Measurements from ENCODE around the gene HS2ST1. TPM values are rescaled to one million over a fixed set of nuclear protein-coding genes. Genes with fewer than 3 reads are reported as not detected.

The HS2ST1 gene
- total RNA-seq, 1 donor from 2014 or later = 19.0 TPM

DNA sequence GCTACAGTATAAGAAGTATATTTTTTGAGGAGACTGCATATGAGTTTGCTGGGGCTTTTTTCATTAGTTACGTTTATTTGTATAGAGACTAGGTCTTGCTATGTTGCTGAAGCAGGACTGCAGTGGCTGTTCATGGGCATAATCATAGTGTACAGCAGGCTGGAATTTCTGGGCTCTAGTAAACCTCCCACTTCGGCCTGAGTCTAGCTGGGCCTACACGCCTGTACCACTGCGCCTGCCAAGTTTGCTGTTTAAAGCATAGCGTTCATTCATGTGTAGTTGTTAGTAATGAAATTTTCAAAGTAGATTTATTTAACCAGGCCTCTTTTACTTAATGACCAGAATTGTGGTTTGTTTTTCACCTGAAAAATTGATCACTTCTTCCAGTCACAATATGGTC lies 33.8 kb downstream of the HS2ST1 start:
- TF ChIP-seq, protein P1, sequence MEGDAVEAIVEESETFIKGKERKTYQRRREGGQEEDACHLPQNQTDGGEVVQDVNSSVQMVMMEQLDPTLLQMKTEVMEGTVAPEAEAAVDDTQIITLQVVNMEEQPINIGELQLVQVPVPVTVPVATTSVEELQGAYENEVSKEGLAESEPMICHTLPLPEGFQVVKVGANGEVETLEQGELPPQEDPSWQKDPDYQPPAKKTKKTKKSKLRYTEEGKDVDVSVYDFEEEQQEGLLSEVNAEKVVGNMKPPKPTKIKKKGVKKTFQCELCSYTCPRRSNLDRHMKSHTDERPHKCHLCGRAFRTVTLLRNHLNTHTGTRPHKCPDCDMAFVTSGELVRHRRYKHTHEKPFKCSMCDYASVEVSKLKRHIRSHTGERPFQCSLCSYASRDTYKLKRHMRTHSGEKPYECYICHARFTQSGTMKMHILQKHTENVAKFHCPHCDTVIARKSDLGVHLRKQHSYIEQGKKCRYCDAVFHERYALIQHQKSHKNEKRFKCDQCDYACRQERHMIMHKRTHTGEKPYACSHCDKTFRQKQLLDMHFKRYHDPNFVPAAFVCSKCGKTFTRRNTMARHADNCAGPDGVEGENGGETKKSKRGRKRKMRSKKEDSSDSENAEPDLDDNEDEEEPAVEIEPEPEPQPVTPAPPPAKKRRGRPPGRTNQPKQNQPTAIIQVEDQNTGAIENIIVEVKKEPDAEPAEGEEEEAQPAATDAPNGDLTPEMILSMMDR (IDR thresholded peaks at IDR 0.05) = no peak
- Histone ChIP-seq H3K9me3 (no peaks in the 10 kb centered on the region), H3K27me3 (ENCODE audit: low read depth) (no peaks in the 10 kb centered on the region), H3K4me3 (no peak overlapping the region), H3K27ac (no peak overlapping the region), H3K36me3 (no peaks in the 10 kb centered on the region), H3K4me1 (peaks cover 8% of the 10 kb centered on the region)
- no peak for DNase-seq
- peak; percentile 27 to 58 for ATAC-seq
- intact Hi-C loops (cut with DNase I) = no loop called here

DNA sequence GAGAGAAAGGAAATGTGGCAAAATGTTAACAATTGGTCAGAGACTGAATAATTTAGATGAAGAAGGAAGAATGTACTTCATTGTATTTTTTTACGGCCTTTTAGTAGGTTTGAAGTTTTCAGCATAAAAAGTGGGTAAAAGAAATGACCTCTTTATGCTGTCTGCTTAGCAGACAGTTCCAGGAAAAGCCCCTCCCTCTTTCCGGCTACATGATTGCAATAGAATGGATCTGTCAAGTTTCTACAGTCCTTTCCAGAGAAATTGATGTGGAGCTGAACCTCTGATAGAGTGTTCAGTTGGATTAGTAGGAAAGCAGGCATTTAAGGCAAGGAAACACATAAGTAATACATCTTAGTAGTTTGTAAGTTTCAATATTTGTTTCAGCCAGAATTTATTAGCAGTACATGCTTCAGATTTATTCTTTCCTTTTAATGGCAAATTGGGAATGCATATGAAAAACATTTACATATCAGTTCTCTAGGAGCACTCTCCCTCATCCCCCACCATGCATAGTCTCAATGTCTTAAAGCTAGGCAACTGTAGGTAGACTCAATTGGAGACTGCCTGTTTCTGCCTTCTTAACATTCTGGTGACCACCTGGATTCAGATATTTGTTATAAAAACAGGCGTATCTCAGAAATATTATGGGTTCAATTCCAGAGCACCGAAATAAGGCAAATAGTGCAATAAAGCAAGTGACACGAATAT lies 36.4 kb downstream of the HS2ST1 start:
- intact Hi-C loops (cut with DNase I) = no loop called here
- Histone ChIP-seq H3K27me3 (ENCODE audit: low read depth) (no peaks in the 10 kb centered on the region), H3K4me1 (peaks cover 13% of the 10 kb centered on the region), H3K27ac (no peak overlapping the region), H3K36me3 (no peaks in the 10 kb centered on the region), H3K4me3 (no peak overlapping the region), H3K9me3 (no peaks in the 10 kb centered on the region)
- no peak for DNase-seq
- TF ChIP-seq, protein P1 (IDR thresholded peaks at IDR 0.05) = no peak
- ATAC-seq = no peak

DNA sequence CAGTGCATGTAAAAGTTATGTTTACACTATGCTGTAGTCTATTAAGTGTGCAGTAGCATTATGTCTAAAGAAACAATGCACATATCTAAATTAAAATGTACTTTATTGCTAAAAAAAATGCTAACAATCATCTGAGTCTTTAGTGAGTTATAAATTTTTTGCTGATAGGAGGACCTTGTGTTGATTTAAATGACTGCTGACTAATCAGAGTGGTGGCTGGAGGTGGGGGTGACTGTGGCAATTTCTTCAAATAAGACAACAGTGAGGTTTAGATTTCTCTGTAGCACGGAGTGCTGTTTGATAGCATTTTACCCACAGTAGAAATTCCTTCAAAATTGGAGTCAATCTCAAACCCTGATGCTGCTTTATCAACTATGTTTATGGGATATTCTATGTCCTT lies 37.0 kb downstream of the HS2ST1 start:
- H3K4me3 ChIP-seq = no peak overlapping the region
- H3K4me1 ChIP-seq = peaks cover 13% of the 10 kb centered on the region
- ATAC-seq (no peak), DNase-seq (no peak)
- intact Hi-C loops (cut with DNase I) = no loop called here
- H3K27ac ChIP-seq = no peak overlapping the region
- H3K9me3 ChIP-seq = no peaks in the 10 kb centered on the region
- H3K36me3 ChIP-seq = no peaks in the 10 kb centered on the region
- TF ChIP-seq, protein P1 (IDR thresholded peaks at IDR 0.05) = no peak
- no peaks in the 10 kb centered on the region for H3K27me3 ChIP-seq (ENCODE audit: low read depth)

DNA sequence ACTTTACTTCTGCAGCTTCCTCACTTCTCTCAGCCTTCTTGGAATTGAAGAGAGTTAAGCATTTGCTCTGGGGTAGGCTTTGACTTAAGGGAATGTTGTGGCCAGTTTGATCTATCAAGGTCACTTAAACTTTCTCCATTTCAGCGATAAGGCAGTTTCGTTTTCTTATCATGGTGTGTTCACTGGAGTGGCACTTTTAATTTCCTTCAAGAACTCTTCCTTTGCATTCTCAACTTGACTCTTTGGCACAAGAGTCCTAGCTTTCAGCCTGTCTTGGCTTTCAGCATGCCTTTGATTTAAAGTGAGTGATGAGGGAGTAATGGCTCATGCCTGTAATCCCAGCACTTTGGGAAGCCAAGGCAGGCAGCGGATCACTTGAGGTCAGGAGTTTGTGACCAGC lies 38.7 kb downstream of the HS2ST1 start:
- peak overlapping the region; percentile 5 for H3K4me3 ChIP-seq
- intact Hi-C loops (cut with DNase I) = no loop called here
- peaks cover 13% of the 10 kb centered on the region for H3K4me1 ChIP-seq
- H3K27ac ChIP-seq = no peak overlapping the region
- peak; percentile 61 to 92 for ATAC-seq
- DNase-seq = no peak
- no peaks in the 10 kb centered on the region for H3K36me3 ChIP-seq
- TF ChIP-seq, protein P1 (IDR thresholded peaks at IDR 0.05) = no peak
- no peaks in the 10 kb centered on the region for H3K9me3 ChIP-seq
- no peaks in the 10 kb centered on the region for H3K27me3 ChIP-seq (ENCODE audit: low read depth)

DNA sequence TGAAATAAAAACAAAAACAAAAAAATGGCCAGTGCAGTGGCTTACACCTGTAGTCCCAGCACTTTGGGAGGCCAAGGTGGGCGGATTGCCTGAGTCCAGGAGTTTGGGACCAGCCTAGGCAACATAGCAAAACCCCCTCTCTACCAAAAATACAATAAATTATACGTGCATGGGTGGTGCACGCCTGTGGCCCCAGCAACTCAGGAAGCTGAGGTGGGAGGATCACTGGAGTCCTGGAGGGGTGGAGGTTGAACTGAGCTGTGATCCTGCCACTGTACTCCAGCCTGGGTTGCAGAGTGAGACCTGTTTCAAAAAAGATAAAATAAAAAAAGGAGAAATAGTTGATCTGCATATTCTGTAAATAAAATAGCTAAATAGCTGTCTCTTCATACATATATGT lies 41.2 kb downstream of the HS2ST1 start:
- no peaks in the 10 kb centered on the region for H3K9me3 ChIP-seq
- TF ChIP-seq, protein P1 (IDR thresholded peaks at IDR 0.05) = no peak
- H3K27ac ChIP-seq = no peak overlapping the region
- intact Hi-C loops (cut with DNase I) = no loop called here
- no peak overlapping the region for H3K4me3 ChIP-seq
- DNase-seq (no peak), ATAC-seq (no peak)
- H3K36me3 ChIP-seq = no peaks in the 10 kb centered on the region
- H3K4me1 ChIP-seq = peaks cover 13% of the 10 kb centered on the region
- no peaks in the 10 kb centered on the region for H3K27me3 ChIP-seq (ENCODE audit: low read depth)
